Measurements from ENCODE around the gene CERKL.

Gene CERKL

DNA sequence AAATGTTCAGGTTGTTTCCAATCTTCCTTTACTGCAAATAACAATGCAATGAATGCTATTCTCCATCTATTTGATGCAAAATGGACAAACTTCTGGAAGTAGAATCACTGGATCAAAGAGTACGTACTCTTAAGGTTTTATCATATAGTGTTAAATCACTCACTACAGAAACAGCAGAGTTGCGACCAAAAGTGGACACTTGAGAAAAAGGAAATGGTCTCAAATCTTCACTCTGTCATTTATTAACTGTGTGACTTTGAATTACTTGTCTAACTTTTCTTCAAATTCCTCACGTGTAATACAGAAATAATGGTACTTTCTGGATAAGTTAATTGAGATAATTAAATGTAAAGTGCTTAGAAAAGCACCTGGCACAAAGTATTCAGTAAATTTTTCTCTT, 78.1 kb downstream of the CERKL start:
- Histone ChIP-seq H3K9ac (ENCODE audit: low read length in 5 of 5) (no peak overlapping the region), H3K36me3 (ENCODE audit: control insufficient read depth in 5 of 5, insufficient read depth in 5 of 5, low read length in 5 of 5) (no peaks in the 10 kb centered on the region), H3K4me3 (ENCODE audit: low read depth in 1 of 5, low read length in 5 of 5) (no peak overlapping the region), H3K4me1 (ENCODE audit: control insufficient read depth in 5 of 5, insufficient read depth in 5 of 5, low read length in 5 of 5) (no peaks in the 10 kb centered on the region), H3K27me3 (ENCODE audit: control insufficient read depth in 5 of 5, insufficient read depth in 4 of 5, low read length in 5 of 5) (peaks cover 0 to 3% (median 0%) of the 10 kb centered on the region in 5 donors), H3K27ac (ENCODE audit: low read depth, low read length) (no peak overlapping the region), H3K9me3 (ENCODE audit: control insufficient read depth in 5 of 5, low read length in 5 of 5) (no peaks in the 10 kb centered on the region)

DNA sequence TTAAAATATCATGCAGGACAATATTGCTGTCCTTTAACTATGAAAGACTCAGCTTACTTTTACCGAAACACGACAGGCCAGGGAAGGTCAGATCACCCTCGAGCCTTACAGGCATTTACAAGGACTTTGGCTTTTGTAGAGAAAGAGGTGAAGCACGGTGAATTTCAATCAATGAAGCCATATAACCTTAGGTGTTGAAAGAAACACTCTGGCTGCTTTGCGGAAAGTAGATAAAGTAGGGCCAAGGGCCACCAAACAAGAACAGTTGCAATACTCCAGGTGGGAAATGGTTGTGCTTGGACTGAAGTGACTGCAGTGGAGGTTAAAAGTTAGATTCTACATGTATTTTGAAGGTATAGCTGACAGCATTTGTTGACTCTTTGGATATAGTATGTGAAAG, 80.5 kb downstream of the CERKL start:
- no peak overlapping the region for H3K27ac ChIP-seq (ENCODE audit: low read depth, low read length)
- no peak overlapping the region for H3K9ac ChIP-seq (ENCODE audit: low read length in 5 of 5)
- no peak overlapping the region for H3K4me3 ChIP-seq (ENCODE audit: low read depth in 1 of 5, low read length in 5 of 5)
- no peaks in the 10 kb centered on the region for H3K36me3 ChIP-seq (ENCODE audit: control insufficient read depth in 5 of 5, insufficient read depth in 5 of 5, low read length in 5 of 5)
- no peaks in the 10 kb centered on the region for H3K4me1 ChIP-seq (ENCODE audit: control insufficient read depth in 5 of 5, insufficient read depth in 5 of 5, low read length in 5 of 5)
- peaks cover 0 to 3% (median 0%) of the 10 kb centered on the region in 5 donors for H3K27me3 ChIP-seq (ENCODE audit: control insufficient read depth in 5 of 5, insufficient read depth in 4 of 5, low read length in 5 of 5)
- H3K9me3 ChIP-seq (ENCODE audit: control insufficient read depth in 5 of 5, low read length in 5 of 5): no peaks in the 10 kb centered on the region

DNA sequence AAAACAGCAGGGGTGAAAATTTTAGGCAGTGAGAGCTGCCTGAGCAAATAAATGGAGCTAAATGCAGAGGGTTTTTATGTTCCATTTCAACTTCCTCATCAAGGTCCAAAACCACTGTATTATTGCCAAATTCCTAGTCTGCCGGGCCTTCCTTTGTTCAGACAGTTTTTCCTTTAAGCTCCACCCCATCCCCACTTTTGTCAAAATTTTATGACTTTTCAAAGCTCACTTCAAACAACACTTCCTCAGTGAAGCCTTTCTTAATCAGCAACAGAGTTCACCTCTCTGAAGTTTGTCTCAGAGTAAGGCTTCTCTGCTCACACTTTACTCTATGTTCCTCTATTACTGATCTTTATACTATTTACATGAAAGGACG, 81.3 kb downstream of the CERKL start:
- H3K27ac ChIP-seq (ENCODE audit: low read depth, low read length): no peak overlapping the region
- no peak overlapping the region for H3K9ac ChIP-seq (ENCODE audit: low read length in 5 of 5)
- H3K27me3 ChIP-seq (ENCODE audit: control insufficient read depth in 5 of 5, insufficient read depth in 4 of 5, low read length in 5 of 5): peaks cover 0 to 3% (median 0%) of the 10 kb centered on the region in 5 donors
- no peak overlapping the region for H3K4me3 ChIP-seq (ENCODE audit: low read depth in 1 of 5, low read length in 5 of 5)
- H3K9me3 ChIP-seq (ENCODE audit: control insufficient read depth in 5 of 5, low read length in 5 of 5): no peaks in the 10 kb centered on the region
- no peaks in the 10 kb centered on the region for H3K4me1 ChIP-seq (ENCODE audit: control insufficient read depth in 5 of 5, insufficient read depth in 5 of 5, low read length in 5 of 5)
- H3K36me3 ChIP-seq (ENCODE audit: control insufficient read depth in 5 of 5, insufficient read depth in 5 of 5, low read length in 5 of 5): no peaks in the 10 kb centered on the region

DNA sequence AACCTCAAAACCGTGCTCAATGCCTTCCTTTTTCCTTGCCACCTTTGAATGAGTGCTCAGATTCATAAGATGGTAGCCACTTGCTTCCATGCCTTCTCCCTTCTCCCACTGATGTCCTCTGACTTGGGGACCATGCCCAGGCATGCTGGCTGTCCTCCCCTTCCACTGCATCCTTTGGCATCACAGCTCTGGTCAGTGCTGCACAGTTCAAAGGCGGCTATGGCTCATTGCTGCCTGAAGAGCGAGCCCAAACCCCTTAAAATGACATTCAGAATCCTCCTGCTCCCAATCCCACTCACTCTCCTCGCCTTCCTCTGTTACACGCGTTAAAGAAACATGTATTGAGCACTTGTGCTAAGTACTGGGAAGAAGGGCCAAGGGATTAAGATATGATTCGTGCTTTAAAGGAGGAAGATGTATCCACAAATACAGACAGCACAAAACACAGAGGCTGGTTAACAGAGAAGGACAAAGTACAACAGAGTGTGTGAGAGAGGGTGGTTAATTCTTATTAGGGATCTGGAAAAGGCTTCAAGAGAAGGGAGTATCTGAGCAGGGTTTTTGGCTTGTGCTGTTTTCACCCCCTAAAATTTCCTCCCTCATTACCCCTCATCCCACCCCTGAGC, 81.8 kb downstream of the CERKL start:
- Histone ChIP-seq H3K27ac (ENCODE audit: low read depth, low read length) (no peak overlapping the region), H3K36me3 (ENCODE audit: control insufficient read depth in 5 of 5, insufficient read depth in 5 of 5, low read length in 5 of 5) (no peaks in the 10 kb centered on the region), H3K27me3 (ENCODE audit: control insufficient read depth in 5 of 5, insufficient read depth in 4 of 5, low read length in 5 of 5) (peaks cover 0 to 3% (median 0%) of the 10 kb centered on the region in 5 donors), H3K9me3 (ENCODE audit: control insufficient read depth in 5 of 5, low read length in 5 of 5) (no peaks in the 10 kb centered on the region), H3K9ac (ENCODE audit: low read length in 5 of 5) (no peak overlapping the region), H3K4me3 (ENCODE audit: low read depth in 1 of 5, low read length in 5 of 5) (no peak overlapping the region), H3K4me1 (ENCODE audit: control insufficient read depth in 5 of 5, insufficient read depth in 5 of 5, low read length in 5 of 5) (no peaks in the 10 kb centered on the region)

DNA sequence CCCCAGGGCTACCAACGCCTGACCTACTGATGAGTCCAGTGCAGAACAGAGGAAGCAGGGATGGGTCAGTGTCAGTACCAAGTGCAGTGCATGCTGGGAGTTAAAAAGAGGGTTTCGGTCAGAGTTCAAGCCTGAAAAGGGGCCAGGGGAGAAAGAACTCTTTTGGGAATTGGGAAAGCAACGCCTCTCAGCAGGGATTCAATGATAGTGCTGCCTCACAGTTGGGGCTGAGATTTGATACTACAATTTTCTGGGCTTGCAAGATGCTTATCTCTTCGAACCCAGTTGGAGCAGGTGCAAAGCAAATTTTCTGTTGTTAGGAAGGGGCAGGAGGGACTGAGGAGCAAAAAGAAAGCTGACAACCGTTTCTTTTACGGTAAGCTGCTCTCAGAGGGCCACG, 82.6 kb downstream of the CERKL start:
- Histone ChIP-seq H3K27me3 (ENCODE audit: control insufficient read depth in 5 of 5, insufficient read depth in 4 of 5, low read length in 5 of 5) (peaks cover 0 to 3% (median 0%) of the 10 kb centered on the region in 5 donors), H3K9me3 (ENCODE audit: control insufficient read depth in 5 of 5, low read length in 5 of 5) (no peaks in the 10 kb centered on the region), H3K36me3 (ENCODE audit: control insufficient read depth in 5 of 5, insufficient read depth in 5 of 5, low read length in 5 of 5) (no peaks in the 10 kb centered on the region), H3K9ac (ENCODE audit: low read length in 5 of 5) (no peak overlapping the region), H3K27ac (ENCODE audit: low read depth, low read length) (no peak overlapping the region), H3K4me1 (ENCODE audit: control insufficient read depth in 5 of 5, insufficient read depth in 5 of 5, low read length in 5 of 5) (no peaks in the 10 kb centered on the region), H3K4me3 (ENCODE audit: low read depth in 1 of 5, low read length in 5 of 5) (no peak overlapping the region)

DNA sequence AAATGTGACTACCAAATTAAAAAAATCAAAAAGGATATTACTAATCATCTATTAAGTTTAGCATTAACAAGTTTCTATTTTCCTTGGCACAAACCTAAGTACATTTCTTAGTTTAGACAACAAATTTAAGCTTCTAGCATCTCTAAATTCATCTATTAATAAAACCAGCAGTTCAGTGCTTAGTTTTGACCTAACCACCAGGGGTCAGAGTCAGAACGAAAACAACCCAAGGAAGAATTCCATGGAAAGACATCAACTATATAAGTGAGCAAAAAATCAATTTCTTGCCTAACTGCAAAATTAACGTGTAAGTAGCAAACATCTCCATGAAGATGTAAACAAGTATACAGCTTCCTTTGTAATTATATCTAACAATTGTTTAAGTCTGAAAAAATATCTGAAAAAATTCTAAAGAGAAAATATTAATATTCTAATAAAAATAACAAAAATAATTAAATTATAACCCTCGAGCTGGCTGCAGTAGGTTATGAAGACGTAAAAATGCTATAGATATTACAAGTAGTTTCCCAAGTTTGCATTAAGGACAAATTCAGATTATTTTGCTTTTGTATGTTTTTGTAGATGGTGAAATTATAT, 83.7 kb downstream of the CERKL start:
- H3K4me3 ChIP-seq (ENCODE audit: low read depth in 1 of 5, low read length in 5 of 5): no peak overlapping the region
- H3K36me3 ChIP-seq (ENCODE audit: control insufficient read depth in 5 of 5, insufficient read depth in 5 of 5, low read length in 5 of 5): no peaks in the 10 kb centered on the region
- H3K27ac ChIP-seq (ENCODE audit: low read depth, low read length): no peak overlapping the region
- H3K4me1 ChIP-seq (ENCODE audit: control insufficient read depth in 5 of 5, insufficient read depth in 5 of 5, low read length in 5 of 5): no peaks in the 10 kb centered on the region
- peaks cover 0 to 3% (median 0%) of the 10 kb centered on the region in 5 donors for H3K27me3 ChIP-seq (ENCODE audit: control insufficient read depth in 5 of 5, insufficient read depth in 4 of 5, low read length in 5 of 5)
- no peak overlapping the region for H3K9ac ChIP-seq (ENCODE audit: low read length in 5 of 5)
- H3K9me3 ChIP-seq (ENCODE audit: control insufficient read depth in 5 of 5, low read length in 5 of 5): no peaks in the 10 kb centered on the region

DNA sequence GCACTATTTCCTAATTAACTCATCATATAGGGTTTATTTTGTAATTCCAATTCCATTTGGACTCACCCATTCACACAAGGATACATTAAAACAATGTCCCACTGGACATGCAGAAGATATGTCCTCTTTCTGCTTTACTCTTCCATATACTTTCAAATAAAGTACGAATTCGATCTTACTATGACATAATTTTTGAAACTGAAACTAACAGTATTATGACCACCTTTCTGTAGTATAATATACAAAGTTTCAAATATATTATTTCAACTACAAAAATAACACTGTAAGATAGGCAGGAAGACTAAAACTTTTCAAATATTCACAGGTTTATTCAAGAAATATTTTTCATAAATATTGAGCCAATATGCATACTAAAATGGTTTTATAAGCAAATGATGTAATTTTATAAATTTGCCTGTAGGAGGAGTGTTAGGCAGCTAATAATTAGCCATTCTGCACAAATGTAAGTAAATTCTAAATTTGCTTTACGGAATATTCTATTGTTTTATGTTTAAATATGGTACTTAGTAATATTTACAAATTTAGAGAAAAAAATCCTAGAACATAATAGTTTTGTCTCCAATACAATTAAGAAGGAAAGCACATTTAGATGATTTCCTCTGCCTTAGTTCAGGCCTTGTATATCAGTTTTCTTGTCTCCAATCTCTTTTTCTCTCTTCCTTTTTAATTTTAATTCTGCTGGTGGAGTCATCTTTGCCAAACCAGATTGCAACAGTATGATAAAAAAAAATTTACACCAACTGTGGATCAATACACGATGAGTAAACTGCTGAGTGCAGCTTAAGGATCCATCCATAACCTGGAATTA, 85.9 kb downstream of the CERKL start:
- H3K9ac ChIP-seq (ENCODE audit: low read length in 5 of 5): no peak overlapping the region
- no peaks in the 10 kb centered on the region for H3K36me3 ChIP-seq (ENCODE audit: control insufficient read depth in 5 of 5, insufficient read depth in 5 of 5, low read length in 5 of 5)
- no peak overlapping the region for H3K4me3 ChIP-seq (ENCODE audit: low read depth in 1 of 5, low read length in 5 of 5)
- no peaks in the 10 kb centered on the region for H3K9me3 ChIP-seq (ENCODE audit: control insufficient read depth in 5 of 5, low read length in 5 of 5)
- H3K27ac ChIP-seq (ENCODE audit: low read depth, low read length): no peak overlapping the region
- H3K27me3 ChIP-seq (ENCODE audit: control insufficient read depth in 5 of 5, insufficient read depth in 4 of 5, low read length in 5 of 5): peaks cover 0 to 3% (median 0%) of the 10 kb centered on the region in 5 donors
- H3K4me1 ChIP-seq (ENCODE audit: control insufficient read depth in 5 of 5, insufficient read depth in 5 of 5, low read length in 5 of 5): no peaks in the 10 kb centered on the region

DNA sequence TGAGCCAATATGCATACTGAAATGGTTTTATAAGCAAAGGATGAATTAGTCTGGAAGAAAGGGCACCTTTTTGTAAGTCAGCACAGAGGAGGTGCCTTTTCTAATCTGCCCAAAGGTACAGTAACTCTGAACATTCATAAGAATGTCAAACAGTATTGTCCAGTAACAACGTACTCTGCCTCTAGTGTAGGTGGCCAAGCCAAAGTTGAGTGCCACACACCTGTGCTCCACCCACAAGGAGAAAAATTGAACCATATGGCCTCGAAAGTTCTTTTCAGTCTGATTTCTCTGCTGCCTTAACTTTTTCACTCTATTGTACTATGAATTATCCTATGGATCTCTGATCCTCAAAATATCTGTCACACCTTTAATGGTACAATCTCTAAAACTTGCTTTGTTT, 86.8 kb downstream of the CERKL start:
- H3K27me3 ChIP-seq (ENCODE audit: control insufficient read depth in 5 of 5, insufficient read depth in 4 of 5, low read length in 5 of 5): peaks cover 0 to 3% (median 0%) of the 10 kb centered on the region in 5 donors
- no peak overlapping the region for H3K27ac ChIP-seq (ENCODE audit: low read depth, low read length)
- no peaks in the 10 kb centered on the region for H3K4me1 ChIP-seq (ENCODE audit: control insufficient read depth in 5 of 5, insufficient read depth in 5 of 5, low read length in 5 of 5)
- no peaks in the 10 kb centered on the region for H3K36me3 ChIP-seq (ENCODE audit: control insufficient read depth in 5 of 5, insufficient read depth in 5 of 5, low read length in 5 of 5)
- H3K9ac ChIP-seq (ENCODE audit: low read length in 5 of 5): no peak overlapping the region
- no peaks in the 10 kb centered on the region for H3K9me3 ChIP-seq (ENCODE audit: control insufficient read depth in 5 of 5, low read length in 5 of 5)
- no peak overlapping the region for H3K4me3 ChIP-seq (ENCODE audit: low read depth in 1 of 5, low read length in 5 of 5)

DNA sequence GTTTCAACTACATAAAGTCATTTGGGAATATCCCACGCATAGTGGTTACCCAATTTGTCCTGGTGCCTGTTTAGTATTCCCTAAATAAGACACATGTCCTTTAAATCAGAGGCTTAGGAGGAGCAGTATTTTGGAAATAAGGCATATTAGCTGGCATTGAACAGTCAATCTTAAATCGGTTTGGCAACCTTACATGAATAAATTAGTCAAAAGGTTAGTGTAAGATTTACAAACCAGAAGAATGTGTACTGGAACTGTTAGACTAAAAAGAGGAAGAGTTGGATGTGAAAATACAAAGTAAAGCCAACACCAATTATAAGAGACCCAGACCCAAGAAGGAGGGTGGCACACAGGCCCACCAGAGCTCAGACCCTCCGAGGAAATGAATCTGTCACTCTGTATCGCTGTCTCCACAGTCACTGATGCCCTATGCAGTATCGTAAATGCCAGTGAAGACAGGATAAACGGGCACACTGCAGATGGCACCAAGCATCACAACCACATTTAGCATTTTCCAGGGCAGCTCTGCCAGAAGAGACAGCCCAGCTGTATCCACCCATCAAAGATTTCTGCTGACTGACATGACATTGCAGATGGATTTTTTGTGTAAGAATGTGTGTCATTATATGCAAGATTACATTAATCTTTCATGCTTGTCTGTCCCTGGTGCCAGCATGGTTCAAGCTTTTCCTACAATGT, 90.4 kb downstream of the CERKL start:
- Histone ChIP-seq H3K4me3 (ENCODE audit: low read depth in 1 of 5, low read length in 5 of 5) (no peak overlapping the region), H3K9ac (ENCODE audit: low read length in 5 of 5) (no peak overlapping the region), H3K27ac (ENCODE audit: low read depth, low read length) (no peak overlapping the region), H3K4me1 (ENCODE audit: control insufficient read depth in 5 of 5, insufficient read depth in 5 of 5, low read length in 5 of 5) (no peaks in the 10 kb centered on the region), H3K36me3 (ENCODE audit: control insufficient read depth in 5 of 5, insufficient read depth in 5 of 5, low read length in 5 of 5) (no peaks in the 10 kb centered on the region), H3K9me3 (ENCODE audit: control insufficient read depth in 5 of 5, low read length in 5 of 5) (no peaks in the 10 kb centered on the region), H3K27me3 (ENCODE audit: control insufficient read depth in 5 of 5, insufficient read depth in 4 of 5, low read length in 5 of 5) (no peaks in the 10 kb centered on the region)

Data from subcutaneous abdominal adipose tissue (tissue), 5 donors.